ENCODE measurements around the gene ZNF124.

DNA sequence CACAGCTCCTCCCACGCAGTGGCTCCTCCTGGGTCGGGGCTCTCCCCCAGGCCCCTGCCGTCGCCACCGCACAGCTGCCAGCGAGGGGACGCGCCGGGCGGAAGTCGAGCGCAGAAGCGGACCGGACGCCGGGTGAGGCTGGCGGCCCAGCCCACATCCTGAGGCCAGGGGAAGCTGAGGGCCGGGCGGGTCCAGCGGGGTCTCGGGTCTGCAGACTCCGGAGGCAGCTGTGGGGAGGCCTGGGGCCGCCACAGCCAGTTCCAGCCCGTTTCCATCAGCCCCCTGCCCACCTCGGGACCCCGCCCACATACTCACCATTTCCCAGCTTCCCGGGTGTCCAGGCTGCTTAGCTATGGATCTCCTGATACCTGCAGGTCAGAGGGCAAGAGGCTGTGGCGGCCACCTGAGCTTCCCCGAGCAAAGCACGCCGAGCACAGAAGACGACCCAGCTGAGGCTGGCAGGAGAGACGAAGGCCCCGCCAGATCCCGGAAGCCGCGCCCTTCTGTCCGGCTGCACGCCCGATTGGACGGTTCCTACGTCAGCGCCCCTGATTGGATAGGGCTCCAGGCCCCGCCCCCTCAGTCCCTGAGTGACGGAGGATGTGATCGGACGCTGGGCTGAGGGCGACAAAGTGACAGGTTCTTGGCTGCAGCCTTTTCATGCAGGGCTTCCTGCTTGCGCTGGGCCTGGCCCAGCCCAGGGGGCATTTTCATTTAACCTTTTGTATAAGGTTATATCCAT, 38.7 kb upstream of the ZNF124 start:
- TF ChIP-seq EP300 (IDR thresholded peaks at IDR 0.05; ENCODE audit: low read depth in 2 of 2, low read length in 2 of 2) (no peak), EP300 (CRISPR knock-in tag; IDR thresholded peaks at IDR 0.05; ENCODE audit: borderline replicate concordance) (no peak), ZNF549 (CRISPR knock-in tag; IDR thresholded peaks at IDR 0.05) (no peak), ZNF496 (CRISPR knock-in tag; IDR thresholded peaks at IDR 0.05; ENCODE audit: insufficient replicate concordance) (no peak), MAZ (IDR thresholded peaks at IDR 0.05; ENCODE audit: borderline replicate concordance, low read depth, low read length) (0 out of 2 replicates have a peak, but pooled peaks have one; percentile 29), MAZ (CRISPR knock-in tag; IDR thresholded peaks at IDR 0.05; ENCODE audit: low read depth) (peak; percentile 56; the same call in 1 of the 2 replicates), RELA (CRISPR knock-in tag; IDR thresholded peaks at IDR 0.05) (no peak), ZNF530 (CRISPR knock-in tag; IDR thresholded peaks at IDR 0.05; ENCODE audit: low read depth) (no peak), ATM (IDR thresholded peaks at IDR 0.05; ENCODE audit: borderline replicate concordance) (no peak), ZNF501 (CRISPR knock-in tag; IDR thresholded peaks at IDR 0.05) (peak; percentile 72; the same call in 1 of the 2 replicates), NFRKB (IDR thresholded peaks at IDR 0.05) (no peak), ELF4 (CRISPR knock-in tag; IDR thresholded peaks at IDR 0.05; ENCODE audit: borderline replicate concordance) (peak; percentile 84; the same call in 1 of the 2 replicates)
- TF ChIP-seq, protein P1, sequence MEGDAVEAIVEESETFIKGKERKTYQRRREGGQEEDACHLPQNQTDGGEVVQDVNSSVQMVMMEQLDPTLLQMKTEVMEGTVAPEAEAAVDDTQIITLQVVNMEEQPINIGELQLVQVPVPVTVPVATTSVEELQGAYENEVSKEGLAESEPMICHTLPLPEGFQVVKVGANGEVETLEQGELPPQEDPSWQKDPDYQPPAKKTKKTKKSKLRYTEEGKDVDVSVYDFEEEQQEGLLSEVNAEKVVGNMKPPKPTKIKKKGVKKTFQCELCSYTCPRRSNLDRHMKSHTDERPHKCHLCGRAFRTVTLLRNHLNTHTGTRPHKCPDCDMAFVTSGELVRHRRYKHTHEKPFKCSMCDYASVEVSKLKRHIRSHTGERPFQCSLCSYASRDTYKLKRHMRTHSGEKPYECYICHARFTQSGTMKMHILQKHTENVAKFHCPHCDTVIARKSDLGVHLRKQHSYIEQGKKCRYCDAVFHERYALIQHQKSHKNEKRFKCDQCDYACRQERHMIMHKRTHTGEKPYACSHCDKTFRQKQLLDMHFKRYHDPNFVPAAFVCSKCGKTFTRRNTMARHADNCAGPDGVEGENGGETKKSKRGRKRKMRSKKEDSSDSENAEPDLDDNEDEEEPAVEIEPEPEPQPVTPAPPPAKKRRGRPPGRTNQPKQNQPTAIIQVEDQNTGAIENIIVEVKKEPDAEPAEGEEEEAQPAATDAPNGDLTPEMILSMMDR (CRISPR knock-in tag; IDR thresholded peaks at IDR 0.05), result no peak
- TF ChIP-seq, protein P2, sequence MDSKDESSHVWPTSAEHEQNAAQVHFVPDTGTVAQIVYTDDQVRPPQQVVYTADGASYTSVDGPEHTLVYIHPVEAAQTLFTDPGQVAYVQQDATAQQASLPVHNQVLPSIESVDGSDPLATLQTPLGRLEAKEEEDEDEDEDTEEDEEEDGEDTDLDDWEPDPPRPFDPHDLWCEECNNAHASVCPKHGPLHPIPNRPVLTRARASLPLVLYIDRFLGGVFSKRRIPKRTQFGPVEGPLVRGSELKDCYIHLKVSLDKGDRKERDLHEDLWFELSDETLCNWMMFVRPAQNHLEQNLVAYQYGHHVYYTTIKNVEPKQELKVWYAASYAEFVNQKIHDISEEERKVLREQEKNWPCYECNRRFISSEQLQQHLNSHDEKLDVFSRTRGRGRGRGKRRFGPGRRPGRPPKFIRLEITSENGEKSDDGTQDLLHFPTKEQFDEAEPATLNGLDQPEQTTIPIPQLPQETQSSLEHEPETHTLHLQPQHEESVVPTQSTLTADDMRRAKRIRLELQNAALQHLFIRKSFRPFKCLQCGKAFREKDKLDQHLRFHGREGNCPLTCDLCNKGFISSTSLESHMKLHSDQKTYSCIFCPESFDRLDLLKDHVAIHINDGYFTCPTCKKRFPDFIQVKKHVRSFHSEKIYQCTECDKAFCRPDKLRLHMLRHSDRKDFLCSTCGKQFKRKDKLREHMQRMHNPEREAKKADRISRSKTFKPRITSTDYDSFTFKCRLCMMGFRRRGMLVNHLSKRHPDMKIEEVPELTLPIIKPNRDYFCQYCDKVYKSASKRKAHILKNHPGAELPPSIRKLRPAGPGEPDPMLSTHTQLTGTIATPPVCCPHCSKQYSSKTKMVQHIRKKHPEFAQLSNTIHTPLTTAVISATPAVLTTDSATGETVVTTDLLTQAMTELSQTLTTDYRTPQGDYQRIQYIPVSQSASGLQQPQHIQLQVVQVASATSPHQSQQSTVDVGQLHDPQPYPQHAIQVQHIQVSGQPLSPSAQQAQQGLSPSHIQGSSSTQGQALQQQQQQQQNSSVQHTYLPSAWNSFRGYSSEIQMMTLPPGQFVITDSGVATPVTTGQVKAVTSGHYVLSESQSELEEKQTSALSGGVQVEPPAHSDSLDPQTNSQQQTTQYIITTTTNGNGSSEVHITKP (CRISPR knock-in tag; IDR thresholded peaks at IDR 0.05; ENCODE audit: low read depth), result no peak; the same call in 1 of the 2 replicates

Measured in HepG2 (cell line).